Suprapubic skin (tissue), 4 donors: ENCODE data around the gene IGSF10. TPM values are rescaled to one million over a fixed set of nuclear protein-coding genes. Genes with fewer than 3 reads are reported as not detected.
A peak's percentile ranks its signal among the peaks of the same experiment; 100 is the strongest.

Experiments
- DNase-seq, 2 donors: peaks; one replicate each; pipeline ENCODE4 v3.0.0-alpha.2; 2019; ENCODE audit warnings: low spot score in 2 of 2
- H3K27ac ChIP-seq: fragments of 200-600 bp; sonication (generic); one replicate; pipeline ENCODE4 v1.5.1; 2019
- H3K27me3 ChIP-seq: fragments of 200-600 bp; sonication (generic); one replicate; pipeline ENCODE4 v1.5.1; 2019
- H3K36me3 ChIP-seq: fragments of 200-600 bp; sonication (generic); one replicate; pipeline ENCODE4 v1.5.1; 2019
- H3K4me1 ChIP-seq: fragments of 200-600 bp; sonication (generic); one replicate; pipeline ENCODE4 v1.5.1; 2019
- H3K4me3 ChIP-seq: fragments of 200-600 bp; sonication (generic); one replicate; pipeline ENCODE4 v1.5.1; 2019; ENCODE audit warnings: mild to moderate bottlenecking
- H3K9me3 ChIP-seq: fragments of 200-600 bp; sonication (generic); one replicate; pipeline ENCODE4 v1.5.1; 2019
- CTCF ChIP-seq, 2 donors: fragments of 200-600 bp in 1 of 2; fragments of 450-650 bp in 1 of 2; sonication (generic) in 1 of 2; IDR thresholded peaks; one replicate each; pipeline ENCODE4 v1.5.1; 2016 to 2019; ENCODE audit warnings: antibody characterized with exemption in 2 of 2, mild to moderate bottlenecking in 1 of 2, moderate library complexity in 1 of 2
- EP300 ChIP-seq: sonication (generic); formaldehyde crosslinking; IDR thresholded peaks from one replicate; pipeline ENCODE4 v1.6.1; 2017; ENCODE audit warnings: antibody characterized with exemption
- POLR2A ChIP-seq, 2 donors: fragments of 450-650 bp; IDR thresholded peaks; one replicate each; pipeline ENCODE4 v1.6.1; 2017; ENCODE audit warnings: antibody characterized with exemption in 2 of 2, mild to moderate bottlenecking in 2 of 2, moderate library complexity in 2 of 2
- POLR2AphosphoS5 ChIP-seq, 3 donors: sonication (generic); formaldehyde crosslinking; IDR thresholded peaks; one replicate each; pipeline ENCODE4 v1.6.1; 2017; ENCODE audit warnings: antibody characterized with exemption in 3 of 3
- WGBS: methylation state at CpG from one replicate; pipeline ENCODE4 v1.1.5; 2018; 5-methylcytosine and 5-hydroxymethylcytosine counted together
- total RNA-seq, 4 donors: library from RNA; depleted of rRNA; stranded (reverse); fragments of >200 nt; gene quantifications; one replicate each; pipeline ENCODE4 v1.1.0, GENCODE V29; 2016

The IGSF10 gene
- total RNA-seq, 4 donors from 2014 or later, result 0.96 to 7.1 (median 1.7) TPM

- no peak for DNase-seq
- Histone ChIP-seq H3K27me3 (no peaks in the 10 kb centered on the region), H3K4me3 (no peak overlapping the region), H3K27ac (no peak overlapping the region), H3K9me3 (no peaks in the 10 kb centered on the region), H3K4me1 (peaks cover 11% of the 10 kb centered on the region), H3K36me3 (no peaks in the 10 kb centered on the region)
- TF ChIP-seq CTCF (IDR thresholded peaks at IDR 0.05) (no peak), POLR2AphosphoS5 (IDR thresholded peaks at IDR 0.05) (no peak), POLR2A (IDR thresholded peaks at IDR 0.05) (no peak), EP300 (no peak)
- WGBS, result 73% methylated on average over 8 of the region's 8 CpGs
Measured at GRCh38 chr3:151436675-151437446, 24.0 kb downstream of the IGSF10 start.

GRCh38 chr3:151434151-151434890 is 26.5 kb downstream of the IGSF10 start:
- no peak for DNase-seq
- Histone ChIP-seq H3K36me3 (no peaks in the 10 kb centered on the region), H3K27me3 (no peaks in the 10 kb centered on the region), H3K27ac (peak overlapping the region; percentile 5), H3K4me1 (peaks cover 6% of the 10 kb centered on the region), H3K4me3 (no peak overlapping the region), H3K9me3 (no peaks in the 10 kb centered on the region)
- 29% methylated on average over 1 of the region's 1 CpG for WGBS
- TF ChIP-seq POLR2AphosphoS5 (IDR thresholded peaks at IDR 0.05), result peak in 1 of 3 donors; percentile 23
- no peak for TF ChIP-seq POLR2A (IDR thresholded peaks at IDR 0.05)
- TF ChIP-seq CTCF (IDR thresholded peaks at IDR 0.05), result no peak
- no peak for TF ChIP-seq EP300

GRCh38 chr3:151432616-151433372 is 28.1 kb downstream of the IGSF10 start:
- no peaks in the 10 kb centered on the region for H3K36me3 ChIP-seq
- H3K9me3 ChIP-seq, result no peaks in the 10 kb centered on the region
- TF ChIP-seq POLR2A (IDR thresholded peaks at IDR 0.05) (no peak), EP300 (no peak), POLR2AphosphoS5 (IDR thresholded peaks at IDR 0.05) (no peak), CTCF (IDR thresholded peaks at IDR 0.05) (no peak)
- H3K4me1 ChIP-seq, result peaks cover 6% of the 10 kb centered on the region
- no peaks in the 10 kb centered on the region for H3K27me3 ChIP-seq
- no peak overlapping the region for H3K27ac ChIP-seq
- no peak overlapping the region for H3K4me3 ChIP-seq
- no peak for DNase-seq
- WGBS, result 82% methylated on average over 7 of the region's 7 CpGs

GRCh38 chr3:151431940-151432339 is 28.9 kb downstream of the IGSF10 start:
- DNase-seq, result no peak

More at GRCh38 chr3:151431940-151432339, 28.9 kb downstream of the IGSF10 start:
- H3K4me1 ChIP-seq, result peaks cover 6% of the 10 kb centered on the region
- no peaks in the 10 kb centered on the region for H3K36me3 ChIP-seq
- WGBS, result 87% methylated on average over 3 of the region's 3 CpGs
- H3K9me3 ChIP-seq, result no peaks in the 10 kb centered on the region
- H3K4me3 ChIP-seq, result no peak overlapping the region
- no peak overlapping the region for H3K27ac ChIP-seq
- TF ChIP-seq CTCF (IDR thresholded peaks at IDR 0.05), result no peak
- TF ChIP-seq POLR2AphosphoS5 (IDR thresholded peaks at IDR 0.05), result no peak
- no peak for TF ChIP-seq EP300
- no peak for TF ChIP-seq POLR2A (IDR thresholded peaks at IDR 0.05)
- H3K27me3 ChIP-seq, result no peaks in the 10 kb centered on the region
